ENCODE data around the gene RAB27A. TPM values are rescaled to one million over a fixed set of nuclear protein-coding genes. Genes with fewer than 3 reads are reported as not detected.
"Not testable (repeated sequence)": the region's sequence is repeated elsewhere in the genome, so short reads cannot be mapped to it uniquely, and the experiment has no call there.

RAB27A gene
- total RNA-seq, 1 donor from 2014 or later = 7.9 TPM

- TF ChIP-seq CTCF (IDR thresholded peaks at IDR 0.05; ENCODE audit: insufficient read depth, low read length, severe bottlenecking) = no peak
- DNase-seq (ENCODE audit: low read depth) (no peak), FAIRE-seq (no peak)
- Histone ChIP-seq H3K4me3 (ENCODE audit: low read depth, low read length) (no peak overlapping the region), H3K27me3 (ENCODE audit: control insufficient read depth, insufficient read depth, low read length) (no peaks in the 10 kb centered on the region), H3K36me3 (ENCODE audit: control insufficient read depth, insufficient read depth, low read length) (no peaks in the 10 kb centered on the region)
Measured at GRCh38 chr15:55257012-55257670, 32.5 kb downstream of the RAB27A start.

GRCh38 chr15:55256281-55257011 lies 33.2 kb downstream of the RAB27A start:
- DNase-seq (ENCODE audit: low read depth) = peak; percentile 45
- H3K27me3 ChIP-seq (ENCODE audit: control insufficient read depth, insufficient read depth, low read length) = no peaks in the 10 kb centered on the region
- FAIRE-seq = no peak
- no peak overlapping the region for H3K4me3 ChIP-seq (ENCODE audit: low read depth, low read length)
- no peak for TF ChIP-seq CTCF (IDR thresholded peaks at IDR 0.05; ENCODE audit: insufficient read depth, low read length, severe bottlenecking)
- no peaks in the 10 kb centered on the region for H3K36me3 ChIP-seq (ENCODE audit: control insufficient read depth, insufficient read depth, low read length)

GRCh38 chr15:55255714-55256113 lies 33.9 kb downstream of the RAB27A start:
- Histone ChIP-seq H3K27me3 (ENCODE audit: control insufficient read depth, insufficient read depth, low read length) (no peaks in the 10 kb centered on the region), H3K36me3 (ENCODE audit: control insufficient read depth, insufficient read depth, low read length) (no peaks in the 10 kb centered on the region), H3K4me3 (ENCODE audit: low read depth, low read length) (no peak overlapping the region)
- FAIRE-seq (no peak), DNase-seq (ENCODE audit: low read depth) (no peak)
- no peak for TF ChIP-seq CTCF (IDR thresholded peaks at IDR 0.05; ENCODE audit: insufficient read depth, low read length, severe bottlenecking)

GRCh38 chr15:55254916-55255679 lies 34.5 kb downstream of the RAB27A start:
- Histone ChIP-seq H3K27me3 (ENCODE audit: control insufficient read depth, insufficient read depth, low read length) (no peaks in the 10 kb centered on the region), H3K4me3 (ENCODE audit: low read depth, low read length) (no peak overlapping the region), H3K36me3 (ENCODE audit: control insufficient read depth, insufficient read depth, low read length) (no peaks in the 10 kb centered on the region)
- no peak for TF ChIP-seq CTCF (IDR thresholded peaks at IDR 0.05; ENCODE audit: insufficient read depth, low read length, severe bottlenecking)
- FAIRE-seq (no peak), DNase-seq (ENCODE audit: low read depth) (no peak)

GRCh38 chr15:55253580-55253979 lies 36.0 kb downstream of the RAB27A start:
- H3K27me3 ChIP-seq (ENCODE audit: control insufficient read depth, insufficient read depth, low read length) = no peaks in the 10 kb centered on the region
- no peak for FAIRE-seq
- TF ChIP-seq CTCF (IDR thresholded peaks at IDR 0.05; ENCODE audit: insufficient read depth, low read length, severe bottlenecking) = no peak
- peak; percentile 84 for DNase-seq (ENCODE audit: low read depth)
- no peaks in the 10 kb centered on the region for H3K36me3 ChIP-seq (ENCODE audit: control insufficient read depth, insufficient read depth, low read length)
- H3K4me3 ChIP-seq (ENCODE audit: low read depth, low read length) = no peak overlapping the region

- not testable (repeated sequence) for DNase-seq (ENCODE audit: low read depth); H3K4me3 ChIP-seq (ENCODE audit: low read depth, low read length); H3K27me3 ChIP-seq (ENCODE audit: control insufficient read depth, insufficient read depth, low read length); FAIRE-seq; H3K36me3 ChIP-seq (ENCODE audit: control insufficient read depth, insufficient read depth, low read length)
Measured at GRCh38 chr15:55252201-55252600, 37.4 kb downstream of the RAB27A start.
